HFFc6 (cell line): ENCODE data around the gene FBXL13. TPM values are rescaled to one million over a fixed set of nuclear protein-coding genes. Genes with fewer than 3 reads are reported as not detected.
"Not testable (repeated sequence)": the region's sequence is repeated elsewhere in the genome, so short reads cannot be mapped to it uniquely, and the experiment has no call there.

Experiments
- DNase-seq: peaks from one replicate; pipeline ENCODE4 v3.0.0-alpha.2; 2018
- H3K27ac Mint-ChIP-seq: 2 replicates; pipeline ENCODE4 v1.8.0; 2020; ENCODE audit warnings: mild to moderate bottlenecking, mixed read lengths
- H3K27me3 Mint-ChIP-seq: 2 replicates; pipeline ENCODE4 v1.8.0; 2021; ENCODE audit warnings: mild to moderate bottlenecking, moderate library complexity, mixed read lengths; ENCODE audit not compliant: insufficient read depth
- H3K36me3 Mint-ChIP-seq: 2 replicates; pipeline ENCODE4 v1.8.0; 2021; ENCODE audit warnings: low read depth, mixed read lengths
- H3K4me1 Mint-ChIP-seq: 2 replicates; pipeline ENCODE4 v1.8.0; 2020; ENCODE audit warnings: low read depth, mixed read lengths
- H3K4me3 Mint-ChIP-seq: 2 replicates; pipeline ENCODE4 v1.8.0; 2020; ENCODE audit warnings: mild to moderate bottlenecking, moderate library complexity, mixed read lengths
- H3K9me3 Mint-ChIP-seq: 2 replicates; pipeline ENCODE4 v1.8.0; 2020; ENCODE audit warnings: mild to moderate bottlenecking, mixed read lengths
- total RNA-seq, 6 experiments: library from RNA; stranded (reverse); fragmentation: NEBNext Ultra II Directional; extraction: Animal tissue kit (Norgen Biotek cat#: 25700); gene quantifications; 2 replicates in 1 of 6; 3 replicates in 5 of 6; pipeline ENCODE4 v1.2.3, GENCODE V29; 2021
- TF ChIP-seq, protein P1 (sequence below): fragments of 200-600 bp; sonication (generic); IDR thresholded peaks from 2 replicates; pipeline ENCODE4 v1.5.0; 2021; ENCODE audit warnings: antibody characterized with exemption, mild to moderate bottlenecking

The FBXL13 gene
- total RNA-seq, 6 experiments from 2014 or later: 0.43 to 0.74 (median 0.56) TPM

DNA sequence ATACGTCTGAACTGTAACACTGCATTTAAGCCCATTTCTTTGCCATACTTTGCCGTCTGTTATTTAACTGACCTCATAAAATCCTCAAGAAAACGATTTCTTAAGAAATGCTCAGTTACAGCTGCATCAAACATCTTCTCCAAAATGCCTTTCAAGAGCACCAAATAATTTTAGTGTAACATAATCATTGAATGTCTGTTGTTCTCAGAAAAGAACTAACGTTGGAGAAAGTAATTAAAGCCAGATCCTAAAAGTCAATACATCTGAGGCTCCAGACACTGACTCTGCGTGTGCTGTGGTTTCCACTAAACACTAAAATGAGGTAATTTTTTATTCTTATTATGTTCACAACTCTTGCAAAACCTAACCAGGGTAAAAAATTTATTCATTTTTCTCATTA, 225.5 kb downstream of the FBXL13 start:
- H3K36me3 Mint-ChIP-seq: peaks cover 10% of the 10 kb centered on the region
- no peaks in the 10 kb centered on the region for H3K9me3 Mint-ChIP-seq
- H3K27ac Mint-ChIP-seq: no peak overlapping the region
- H3K4me3 Mint-ChIP-seq: no peak overlapping the region
- TF ChIP-seq, protein P1, sequence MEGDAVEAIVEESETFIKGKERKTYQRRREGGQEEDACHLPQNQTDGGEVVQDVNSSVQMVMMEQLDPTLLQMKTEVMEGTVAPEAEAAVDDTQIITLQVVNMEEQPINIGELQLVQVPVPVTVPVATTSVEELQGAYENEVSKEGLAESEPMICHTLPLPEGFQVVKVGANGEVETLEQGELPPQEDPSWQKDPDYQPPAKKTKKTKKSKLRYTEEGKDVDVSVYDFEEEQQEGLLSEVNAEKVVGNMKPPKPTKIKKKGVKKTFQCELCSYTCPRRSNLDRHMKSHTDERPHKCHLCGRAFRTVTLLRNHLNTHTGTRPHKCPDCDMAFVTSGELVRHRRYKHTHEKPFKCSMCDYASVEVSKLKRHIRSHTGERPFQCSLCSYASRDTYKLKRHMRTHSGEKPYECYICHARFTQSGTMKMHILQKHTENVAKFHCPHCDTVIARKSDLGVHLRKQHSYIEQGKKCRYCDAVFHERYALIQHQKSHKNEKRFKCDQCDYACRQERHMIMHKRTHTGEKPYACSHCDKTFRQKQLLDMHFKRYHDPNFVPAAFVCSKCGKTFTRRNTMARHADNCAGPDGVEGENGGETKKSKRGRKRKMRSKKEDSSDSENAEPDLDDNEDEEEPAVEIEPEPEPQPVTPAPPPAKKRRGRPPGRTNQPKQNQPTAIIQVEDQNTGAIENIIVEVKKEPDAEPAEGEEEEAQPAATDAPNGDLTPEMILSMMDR: no peak
- H3K4me1 Mint-ChIP-seq: peaks cover 30% of the 10 kb centered on the region
- no peak for DNase-seq
- H3K27me3 Mint-ChIP-seq: peaks cover 1% of the 10 kb centered on the region

DNA sequence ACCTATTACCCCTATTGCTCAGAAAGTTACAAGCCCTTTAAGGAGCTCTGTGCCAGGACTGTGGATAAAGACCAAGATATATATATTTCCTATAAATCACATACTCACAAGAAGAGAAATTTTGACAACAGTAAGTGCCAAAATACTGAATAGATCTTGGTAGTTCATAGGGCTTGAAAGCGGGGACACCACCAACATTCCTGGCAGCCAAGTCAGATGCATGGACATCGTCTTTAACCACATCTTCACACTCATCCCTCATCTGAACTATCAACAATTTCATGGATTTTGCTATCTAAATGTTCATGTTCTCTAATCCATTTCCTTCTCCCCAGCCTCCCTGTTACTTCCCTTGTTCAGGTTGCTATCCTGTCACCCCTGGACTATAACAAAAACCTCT, 229.2 kb downstream of the FBXL13 start:
- peaks cover 1% of the 10 kb centered on the region for H3K27me3 Mint-ChIP-seq
- no peaks in the 10 kb centered on the region for H3K9me3 Mint-ChIP-seq
- H3K4me3 Mint-ChIP-seq: no peak overlapping the region
- H3K4me1 Mint-ChIP-seq: peaks cover 22% of the 10 kb centered on the region
- TF ChIP-seq, protein P1: no peak
- DNase-seq: no peak
- H3K27ac Mint-ChIP-seq: no peak overlapping the region
- H3K36me3 Mint-ChIP-seq: peaks cover 6% of the 10 kb centered on the region; the same call in 1 of the 2 replicates

DNA sequence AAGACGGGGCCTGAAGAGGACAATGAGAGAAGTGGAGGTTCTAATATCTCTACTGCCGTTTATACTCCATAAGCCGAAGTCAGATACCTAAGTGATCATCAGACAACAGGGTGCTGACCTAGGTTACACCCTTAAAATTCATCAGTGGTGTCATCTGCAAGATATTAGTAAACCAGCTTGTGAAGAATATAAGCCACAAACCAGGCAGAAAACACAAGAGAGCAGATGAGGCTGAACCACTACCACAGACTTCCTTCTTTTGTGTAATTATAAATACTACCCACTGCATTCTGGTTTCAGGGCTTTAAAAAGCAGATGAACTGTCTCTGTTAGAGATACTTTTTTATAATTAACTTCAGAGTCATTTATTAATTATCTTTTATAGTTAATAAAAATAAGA, 230.7 kb downstream of the FBXL13 start:
- Mint-ChIP-seq H3K4me1 (peaks cover 21% of the 10 kb centered on the region), H3K27me3 (peaks cover 1% of the 10 kb centered on the region), H3K9me3 (no peaks in the 10 kb centered on the region), H3K36me3 (peaks cover 6% of the 10 kb centered on the region; the same call in 1 of the 2 replicates), H3K27ac (no peak overlapping the region), H3K4me3 (no peak overlapping the region)
- TF ChIP-seq, protein P1: no peak
- DNase-seq: no peak

DNA sequence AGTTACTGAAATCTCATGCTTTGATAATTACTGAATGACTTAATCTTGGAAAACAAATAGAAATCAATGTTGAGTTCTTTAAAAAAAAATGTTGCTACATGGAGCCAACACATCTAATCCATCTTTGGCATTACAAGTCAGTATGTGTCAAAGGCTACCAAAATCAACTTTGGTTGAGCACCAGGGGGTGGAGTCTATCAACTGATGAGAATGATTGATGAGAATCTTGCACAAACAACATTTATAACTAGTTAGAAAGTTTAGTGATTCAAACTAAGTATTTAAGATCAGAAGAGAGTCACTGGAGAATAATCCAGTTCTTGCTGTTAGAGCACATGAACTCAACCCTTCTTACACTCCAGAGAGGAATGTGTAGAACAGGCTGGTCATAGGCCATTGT, 232.3 kb downstream of the FBXL13 start:
- TF ChIP-seq, protein P1: no peak
- Mint-ChIP-seq H3K27me3 (peaks cover 1% of the 10 kb centered on the region), H3K36me3 (peaks cover 12% of the 10 kb centered on the region; the same call in 1 of the 2 replicates), H3K9me3 (no peaks in the 10 kb centered on the region), H3K27ac (no peak overlapping the region), H3K4me1 (peaks cover 31% of the 10 kb centered on the region), H3K4me3 (no peak overlapping the region)
- DNase-seq: no peak

DNA sequence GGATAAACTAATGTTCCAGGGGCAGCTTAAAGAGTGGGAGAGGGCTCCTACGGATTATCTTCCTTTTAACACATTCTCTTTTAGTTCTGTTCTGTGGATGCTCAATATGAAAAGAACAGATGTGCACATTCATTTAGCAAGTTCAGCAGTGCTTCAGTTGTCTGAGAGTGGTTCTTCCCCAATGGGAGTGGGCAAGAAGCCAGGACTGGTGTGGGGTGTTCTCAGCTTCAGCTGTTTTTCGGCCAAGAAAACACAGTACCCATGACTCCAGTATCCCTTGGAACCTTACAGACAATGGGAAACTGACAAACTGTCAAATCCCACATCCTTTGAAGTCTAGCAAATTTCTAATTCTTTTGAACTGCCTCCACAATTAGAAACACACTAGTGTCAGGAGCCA, 233.3 kb downstream of the FBXL13 start:
- TF ChIP-seq, protein P1: no peak
- H3K9me3 Mint-ChIP-seq: no peaks in the 10 kb centered on the region
- no peak overlapping the region for H3K4me3 Mint-ChIP-seq
- H3K27ac Mint-ChIP-seq: no peak overlapping the region
- DNase-seq: no peak
- H3K27me3 Mint-ChIP-seq: peaks cover under 1% of the 10 kb centered on the region
- peaks cover 41% of the 10 kb centered on the region for H3K4me1 Mint-ChIP-seq
- peaks cover 12% of the 10 kb centered on the region; the same call in 1 of the 2 replicates for H3K36me3 Mint-ChIP-seq

DNA sequence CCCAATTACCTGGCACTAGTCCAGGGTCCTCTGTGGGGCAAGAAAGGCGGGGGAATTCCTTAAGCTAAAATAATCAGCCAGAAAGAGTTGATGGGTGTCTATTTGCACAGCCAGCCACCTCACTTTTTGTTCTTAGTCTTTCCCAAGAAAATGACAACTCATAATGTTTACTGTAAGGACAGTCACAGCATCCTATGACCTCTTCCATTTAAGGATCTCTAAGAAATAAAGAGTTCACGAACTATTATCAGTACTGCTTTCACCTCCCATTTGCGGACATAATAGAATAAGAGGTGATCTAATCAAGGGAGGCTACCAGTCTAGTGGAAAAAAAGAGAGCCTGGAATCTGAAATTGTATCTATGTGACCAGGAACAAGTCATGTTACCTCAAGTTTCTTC, 234.2 kb downstream of the FBXL13 start:
- TF ChIP-seq, protein P1: no peak
- Mint-ChIP-seq H3K27ac (no peak overlapping the region), H3K9me3 (no peaks in the 10 kb centered on the region), H3K4me1 (peaks cover 45% of the 10 kb centered on the region), H3K27me3 (no peaks in the 10 kb centered on the region), H3K36me3 (peaks cover 12% of the 10 kb centered on the region; the same call in 1 of the 2 replicates), H3K4me3 (no peak overlapping the region)
- DNase-seq: no peak

DNA sequence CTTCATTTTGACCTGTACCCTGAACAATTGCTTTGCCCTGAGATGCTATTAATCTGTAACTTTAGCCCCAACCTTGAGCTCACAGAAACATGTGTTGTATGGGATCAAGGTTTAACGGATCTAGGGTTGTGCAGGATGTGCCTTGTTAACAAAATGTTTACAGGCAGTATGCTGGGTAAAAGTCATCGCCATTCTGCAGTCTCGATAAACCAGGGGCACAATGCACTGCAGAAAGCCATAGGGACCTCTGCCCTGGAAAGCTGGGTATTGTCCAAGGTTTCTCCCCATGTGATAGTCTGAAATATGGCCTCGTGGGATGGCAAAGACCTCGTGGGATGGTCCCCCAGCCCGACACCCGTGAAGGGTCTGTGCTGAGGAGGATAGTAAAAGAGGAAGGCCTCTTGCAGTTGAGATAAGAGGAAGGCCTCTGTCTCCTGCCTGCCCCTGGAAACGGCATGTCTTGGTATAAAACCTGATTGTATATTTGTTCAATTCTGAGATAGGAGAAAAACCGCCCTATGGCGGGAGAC, 236.0 kb downstream of the FBXL13 start:
- H3K4me3 Mint-ChIP-seq, H3K9me3 Mint-ChIP-seq, H3K27me3 Mint-ChIP-seq, DNase-seq, H3K27ac Mint-ChIP-seq: not testable (repeated sequence)
- peaks cover 12% of the 10 kb centered on the region; the same call in 1 of the 2 replicates for H3K36me3 Mint-ChIP-seq
- peaks cover 55% of the 10 kb centered on the region for H3K4me1 Mint-ChIP-seq
